ENCODE results near the gene SLC10A6.
"Not testable (repeated sequence)": the region's sequence is repeated elsewhere in the genome, so short reads cannot be mapped to it uniquely, and the experiment has no call there.

The SLC10A6 gene, protein sequence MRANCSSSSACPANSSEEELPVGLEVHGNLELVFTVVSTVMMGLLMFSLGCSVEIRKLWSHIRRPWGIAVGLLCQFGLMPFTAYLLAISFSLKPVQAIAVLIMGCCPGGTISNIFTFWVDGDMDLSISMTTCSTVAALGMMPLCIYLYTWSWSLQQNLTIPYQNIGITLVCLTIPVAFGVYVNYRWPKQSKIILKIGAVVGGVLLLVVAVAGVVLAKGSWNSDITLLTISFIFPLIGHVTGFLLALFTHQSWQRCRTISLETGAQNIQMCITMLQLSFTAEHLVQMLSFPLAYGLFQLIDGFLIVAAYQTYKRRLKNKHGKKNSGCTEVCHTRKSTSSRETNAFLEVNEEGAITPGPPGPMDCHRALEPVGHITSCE

GRCh38 chr4:86848732-86849619, at the start of gene SLC10A6:
TSS of gene SLC10A6 (minus strand) at chr4:86849384. CDS start at chr4:86849115, 269 bp downstream.
- no peak for FAIRE-seq

- FAIRE-seq: peak; percentile 13
Observed at GRCh38 chr4:86898562-86898961, 49.4 kb upstream of the SLC10A6 start.

GRCh38 chr4:86896596-86896995, 47.4 kb upstream of the SLC10A6 start:
- no peak for FAIRE-seq

DNA sequence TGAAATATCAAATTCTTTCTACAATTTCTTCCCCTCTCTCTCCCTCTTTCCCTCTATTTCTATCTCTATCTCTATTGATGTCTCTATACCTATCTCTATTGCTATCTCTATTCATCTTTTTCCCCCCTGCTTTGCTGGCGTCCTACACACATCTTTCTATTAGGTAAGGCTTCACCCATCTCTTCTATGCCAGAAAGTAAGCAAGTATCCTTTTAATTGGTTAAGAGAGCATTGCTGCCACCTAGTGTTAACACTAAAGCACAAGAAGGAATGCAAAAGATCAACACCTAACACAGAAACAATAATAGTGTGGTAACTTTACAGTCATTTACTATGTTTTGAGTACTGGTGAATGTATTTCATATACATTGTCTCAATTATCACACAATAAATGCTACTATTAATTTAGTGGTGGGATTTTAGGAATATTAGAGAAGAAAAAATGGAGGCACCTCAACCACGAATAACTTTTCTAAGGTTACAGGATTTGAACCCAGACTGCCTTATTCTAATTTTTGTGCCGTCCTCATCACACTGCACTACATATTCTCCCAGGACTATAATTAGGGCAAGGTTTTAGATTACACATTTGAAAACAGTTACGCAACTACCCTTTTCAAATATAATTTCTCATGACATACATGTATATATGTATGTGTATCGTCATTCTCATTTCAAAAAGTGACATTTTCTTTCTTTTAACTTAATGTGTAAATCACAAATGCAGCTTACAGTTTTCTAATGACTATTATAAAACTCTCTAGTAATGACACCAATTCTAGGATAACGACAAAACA, 46.7 kb upstream of the SLC10A6 start:
- FAIRE-seq: peak; percentile 95

GRCh38 chr4:86894455-86894854, 45.3 kb upstream of the SLC10A6 start:
- no peak for FAIRE-seq

GRCh38 chr4:86893136-86893535, 44.0 kb upstream of the SLC10A6 start:
- FAIRE-seq: no peak

- FAIRE-seq: no peak
Observed at GRCh38 chr4:86892636-86892960, 43.4 kb upstream of the SLC10A6 start.

- no peak for FAIRE-seq
Observed at GRCh38 chr4:86891762-86892635, 42.8 kb upstream of the SLC10A6 start, which contains the start of gene C4orf36. TSS of gene C4orf36 (minus strand) at chr4:86892422. CDS start at chr4:86891520, 902 bp downstream.

DNA sequence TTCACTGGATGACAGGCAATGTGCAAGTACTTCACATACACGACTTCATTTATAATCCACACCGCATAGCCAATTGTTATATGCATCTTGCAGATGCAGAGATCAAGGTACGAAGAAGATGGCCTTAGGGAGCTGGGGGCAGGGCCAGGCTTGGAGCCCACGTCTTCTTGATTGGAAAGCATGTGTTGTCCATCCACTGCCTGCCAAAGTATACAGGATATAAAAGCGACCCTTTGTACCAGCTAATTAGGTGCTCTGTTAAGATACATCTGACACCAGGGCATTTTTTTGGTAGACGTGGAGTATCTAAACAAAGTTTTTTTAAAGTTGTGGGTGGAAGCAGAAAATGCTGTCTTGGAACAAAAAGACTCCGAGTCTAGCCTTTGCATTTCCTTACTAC, 41.6 kb upstream of the SLC10A6 start:
- FAIRE-seq: no peak

- FAIRE-seq: no peak
Observed at GRCh38 chr4:86879641-86880040, 30.5 kb upstream of the SLC10A6 start.

DNA sequence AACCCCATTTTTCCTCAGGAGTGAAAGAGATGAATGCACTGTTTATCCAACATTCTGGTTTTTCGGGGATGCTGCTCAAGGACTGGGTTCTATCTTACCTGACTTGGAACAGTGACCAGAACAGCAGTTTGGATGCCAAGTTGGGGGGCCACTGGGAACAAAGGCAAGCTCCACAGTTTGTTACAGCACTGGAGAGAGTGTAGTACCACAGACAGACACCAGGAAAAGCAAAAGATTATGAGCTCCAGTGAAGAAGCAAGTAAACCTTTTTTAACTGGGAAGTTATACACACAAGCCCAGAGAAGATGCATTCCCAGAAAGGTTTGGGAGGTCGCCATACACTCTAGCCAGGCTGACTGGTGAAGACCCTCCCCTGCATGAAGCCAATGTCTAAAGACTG, 29.5 kb upstream of the SLC10A6 start:
- no peak for FAIRE-seq

- FAIRE-seq: no peak
Observed at GRCh38 chr4:86876894-86877685, 27.9 kb upstream of the SLC10A6 start.

- not testable (repeated sequence) for FAIRE-seq
Observed at GRCh38 chr4:86875436-86875835, 26.3 kb upstream of the SLC10A6 start.

DNA sequence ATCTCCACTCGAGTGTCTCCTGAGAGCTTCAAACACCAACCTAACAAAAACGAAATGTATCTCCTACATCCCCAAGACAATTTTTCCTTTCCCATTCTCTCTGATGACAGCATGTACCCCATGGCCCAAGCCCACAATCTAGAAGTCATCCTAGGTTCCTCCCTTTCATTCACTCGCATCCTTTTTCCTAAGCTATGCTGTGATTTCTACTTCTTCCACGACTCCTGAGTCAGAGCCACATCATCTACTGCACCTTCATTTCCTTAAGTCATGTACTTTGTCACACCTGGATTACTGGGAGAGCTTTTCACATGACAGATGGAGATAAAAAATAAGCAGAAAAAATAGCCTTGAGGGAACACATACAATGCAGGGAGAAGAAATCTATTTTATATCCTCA, 23.0 kb upstream of the SLC10A6 start:
- no peak for FAIRE-seq

DNA sequence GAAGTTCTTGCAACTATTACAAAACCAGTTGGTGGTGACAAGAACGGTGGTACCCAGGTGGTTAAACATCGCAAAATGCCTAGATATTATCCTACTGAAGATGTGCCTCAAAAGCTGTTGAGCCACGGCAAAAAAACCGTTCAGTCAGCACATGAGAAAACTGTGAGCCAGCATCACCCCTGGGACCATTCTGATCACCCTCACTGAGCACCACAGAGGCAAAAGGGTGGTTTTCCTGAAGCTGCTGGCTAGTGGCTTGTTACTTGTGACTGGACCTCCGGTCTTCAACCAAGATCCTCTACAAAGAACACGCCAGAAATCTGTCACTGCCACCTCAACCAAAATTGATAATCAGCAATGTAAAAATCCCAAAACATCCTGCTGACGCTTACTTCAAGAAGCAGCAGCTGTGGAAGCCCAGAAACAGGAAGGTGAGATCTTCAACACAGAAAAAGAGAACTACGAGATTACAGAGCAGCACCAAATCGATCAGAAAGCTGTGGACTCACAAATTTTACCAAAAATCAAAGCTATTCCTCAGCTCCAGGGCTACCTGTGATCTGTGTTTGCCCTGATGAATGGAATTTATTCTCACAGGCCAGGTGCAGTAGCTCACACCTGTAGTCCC, 21.4 kb upstream of the SLC10A6 start:
- FAIRE-seq: no peak

GRCh38 chr4:86857341-86858052, 8.3 kb upstream of the SLC10A6 start:
- FAIRE-seq: no peak

DNA sequence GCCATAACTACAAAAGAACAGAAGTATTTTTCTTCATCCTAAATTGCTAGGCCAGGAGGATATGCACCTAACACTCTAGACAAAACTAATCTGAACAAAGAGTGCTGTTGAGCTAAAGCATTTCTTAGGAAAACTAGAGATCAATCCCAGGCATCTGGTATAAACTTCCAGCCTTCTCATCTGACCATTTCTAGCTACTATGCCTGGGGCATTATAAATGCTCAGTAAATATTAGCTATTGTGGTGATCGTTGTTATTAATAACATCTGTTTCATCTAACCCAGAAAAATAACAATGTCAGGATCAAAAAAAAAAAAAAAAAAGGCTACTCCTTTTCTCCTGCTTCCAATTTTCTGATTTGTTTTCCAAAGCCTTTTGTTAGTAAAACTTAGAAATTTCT, 7.7 kb upstream of the SLC10A6 start:
- no peak for FAIRE-seq

DNA sequence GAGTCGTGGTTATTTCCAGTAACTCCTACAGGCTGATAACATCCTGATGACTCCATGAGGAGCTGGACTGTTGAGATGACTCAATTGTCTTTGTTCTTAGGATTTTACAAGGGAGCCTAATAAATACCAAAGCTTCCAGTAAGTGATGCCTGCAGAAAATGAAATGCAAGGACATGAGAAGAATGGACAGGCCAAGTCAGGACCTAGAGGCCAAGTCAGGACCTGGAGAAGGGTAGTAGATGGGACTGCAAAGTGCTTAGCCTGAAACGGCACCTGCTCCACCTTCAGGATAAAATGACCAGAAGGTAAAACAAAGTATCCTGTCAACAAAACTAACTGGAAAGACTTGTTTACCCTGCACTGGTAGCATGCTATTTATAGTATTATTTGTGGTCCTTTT, 6.4 kb upstream of the SLC10A6 start:
- no peak for FAIRE-seq

- FAIRE-seq: no peak
Observed at GRCh38 chr4:86853209-86853608, 4.0 kb upstream of the SLC10A6 start.

DNA sequence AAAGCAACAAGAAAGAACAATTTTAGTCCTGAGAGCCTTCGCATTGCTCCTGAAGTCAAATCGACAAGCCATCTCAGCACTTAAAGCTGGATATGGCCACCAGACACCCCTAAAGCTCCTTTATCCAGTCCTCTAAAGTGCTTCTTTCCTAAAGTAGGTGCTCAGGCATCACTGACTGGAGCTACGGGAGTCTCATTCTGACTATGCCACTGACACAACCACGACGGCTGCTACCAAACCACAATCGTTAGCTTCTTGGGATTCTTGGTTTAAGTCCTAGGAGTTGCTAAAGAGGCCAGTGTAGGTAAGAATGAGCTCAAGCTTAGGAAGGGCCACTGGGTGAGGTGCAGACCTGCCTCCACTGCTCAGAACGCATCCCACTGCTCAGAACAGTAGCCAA, 1.0 kb downstream of the SLC10A6 start:
- no peak for FAIRE-seq
